SK-N-SH treated with all-trans-retinoic acid at 6 μM for 48 hours (cell line): ENCODE results near the gene NFIA.

Source experiments
- BACH2 ChIP-seq: fragments of 250-450 bp; sonication (Bioruptor Pico); IDR thresholded peaks from 2 replicates; pipeline ENCODE4 v1.9.0; 2021; ENCODE audit warnings: mild to moderate bottlenecking, borderline replicate concordance
- ZFP30 ChIP-seq: fragments of 450-650 bp; formaldehyde crosslinking; IDR thresholded peaks from 2 replicates; pipeline ENCODE4 v1.5.0; 2022; ENCODE audit warnings: mild to moderate bottlenecking, moderate library complexity

DNA sequence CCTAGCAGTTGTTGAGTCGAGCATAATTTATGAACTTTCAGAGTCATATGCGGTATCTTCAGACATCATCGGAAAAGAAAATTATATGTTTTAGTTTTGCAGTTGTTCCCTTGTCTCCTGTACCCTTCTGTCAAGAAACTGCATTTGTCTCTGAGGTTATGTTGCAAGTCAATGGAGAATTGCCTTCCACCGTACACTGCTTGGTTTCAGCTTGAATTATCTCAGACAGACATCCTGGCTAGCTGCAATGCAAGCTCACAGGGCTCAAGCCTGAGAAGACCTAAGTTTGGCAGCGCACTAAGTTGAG, 156.0 kb downstream of the NFIA start:
- TF ChIP-seq BACH2 (CRISPR knock-in tag) (no peak), ZFP30 (no peak)
